Activated naive CD4-positive, alpha-beta T cell (primary cell): ENCODE measurements around the gene SLC23A2.
"Not testable (repeated sequence)": the region's sequence is repeated elsewhere in the genome, so short reads cannot be mapped to it uniquely, and the experiment has no call there.

Experiments
- DNase-seq, 4 experiments: peaks; one replicate each; lab custom pipeline; 2025; lab: John Stamatoyannopoulos, UW

SLC23A2 gene

DNA sequence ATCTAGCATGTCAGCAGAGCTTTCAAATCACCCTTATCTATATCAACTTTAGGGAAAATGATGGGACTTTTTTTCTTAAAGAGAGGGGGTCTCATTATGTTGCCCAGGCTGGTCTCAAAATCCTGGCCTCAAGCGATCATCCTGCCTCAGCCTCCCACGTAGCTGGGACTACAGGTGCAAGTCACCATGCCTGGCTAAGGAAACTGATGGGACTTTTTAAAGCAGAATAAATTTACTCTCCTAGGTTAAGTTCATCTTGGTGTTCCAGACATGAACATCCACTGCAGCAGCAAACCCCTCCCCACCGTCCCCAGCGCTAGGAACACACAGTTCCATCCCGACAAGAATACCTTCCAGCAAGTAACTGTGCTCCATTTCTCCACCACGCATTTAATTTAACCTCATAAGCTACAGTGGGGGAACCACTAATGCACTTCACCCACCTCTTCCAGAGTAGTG, 64.9 kb downstream of the SLC23A2 start:
- no peak for DNase-seq

DNA sequence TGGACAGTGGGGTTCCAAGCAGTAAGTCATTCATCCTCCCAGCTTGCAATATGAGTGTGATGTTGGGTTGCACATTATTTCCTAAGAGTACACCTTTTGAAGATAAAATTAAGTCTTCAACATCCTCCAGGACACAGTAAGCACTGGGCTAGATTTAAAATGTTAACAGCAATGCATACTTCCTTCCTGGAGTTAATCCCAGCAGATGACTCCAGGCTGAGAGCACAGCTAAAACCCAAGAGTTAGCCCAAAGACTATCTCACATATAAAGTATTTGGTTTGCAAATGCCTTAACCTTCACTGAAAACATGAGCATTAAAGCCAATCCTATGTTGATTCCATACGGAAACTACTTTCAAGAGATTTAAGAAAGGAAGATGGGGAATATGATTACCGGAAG, 69.2 kb downstream of the SLC23A2 start:
- DNase-seq = no peak

DNA sequence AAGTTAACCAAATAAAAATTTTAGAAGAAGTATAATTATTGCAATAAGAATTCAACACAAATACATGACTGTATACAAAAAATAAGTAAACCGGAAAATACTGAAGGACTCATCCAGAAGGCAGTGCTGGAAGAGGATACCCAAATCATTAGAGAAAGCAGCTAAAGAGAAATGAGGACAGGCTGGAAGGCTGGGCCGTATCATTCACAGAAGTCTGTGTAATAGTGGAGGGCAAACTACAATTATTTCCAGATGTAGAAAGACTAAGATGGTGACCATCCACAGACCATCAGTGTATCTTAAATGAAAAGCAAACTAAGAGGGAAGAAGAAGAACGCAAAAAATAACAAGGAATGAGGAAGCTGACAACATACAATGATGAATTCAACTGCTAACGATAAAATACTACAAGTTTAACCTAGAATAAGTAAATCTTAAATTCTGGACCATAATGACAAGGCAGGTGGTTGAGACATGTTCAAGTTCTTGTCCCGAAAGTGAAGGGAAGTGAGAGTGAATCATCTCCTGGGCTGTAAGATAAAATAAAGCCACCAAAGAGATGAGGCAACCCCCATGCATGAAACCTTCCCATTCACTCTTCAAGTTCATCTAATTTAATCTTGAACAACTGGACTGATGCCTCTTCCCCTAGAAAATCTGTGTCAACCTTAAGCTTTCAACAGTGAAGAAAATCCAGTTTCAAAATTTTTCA, 71.5 kb downstream of the SLC23A2 start:
- DNase-seq = no peak

DNA sequence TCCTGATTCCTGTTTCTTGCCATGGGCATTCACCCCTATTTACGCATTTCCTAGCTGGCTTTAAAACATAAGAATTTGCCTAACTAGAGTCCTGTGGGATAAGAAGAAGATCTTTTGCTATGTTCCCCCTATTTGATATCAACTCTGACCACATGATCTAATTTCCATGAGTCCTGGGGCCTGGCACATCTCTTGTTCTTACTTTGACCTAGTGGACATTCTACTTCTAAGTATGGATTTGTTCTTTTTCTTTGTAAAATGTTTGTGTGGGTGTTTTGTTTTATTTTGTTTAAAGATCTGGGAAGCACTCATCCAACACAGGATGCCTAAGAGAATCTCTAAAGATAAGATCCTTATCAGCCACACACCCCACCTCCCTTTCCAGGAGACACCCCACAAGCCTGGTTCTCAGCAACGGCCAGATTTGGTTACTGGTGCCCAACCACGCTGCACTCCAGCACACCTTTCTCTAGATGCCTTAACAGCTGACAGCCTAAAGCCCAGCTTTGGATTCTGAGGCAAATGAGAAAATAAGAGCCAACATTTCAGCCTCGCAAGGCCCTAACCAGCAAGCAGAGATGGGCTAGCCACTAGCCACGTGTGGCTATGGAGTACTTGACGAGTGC, 74.7 kb downstream of the SLC23A2 start:
- no peak for DNase-seq

DNA sequence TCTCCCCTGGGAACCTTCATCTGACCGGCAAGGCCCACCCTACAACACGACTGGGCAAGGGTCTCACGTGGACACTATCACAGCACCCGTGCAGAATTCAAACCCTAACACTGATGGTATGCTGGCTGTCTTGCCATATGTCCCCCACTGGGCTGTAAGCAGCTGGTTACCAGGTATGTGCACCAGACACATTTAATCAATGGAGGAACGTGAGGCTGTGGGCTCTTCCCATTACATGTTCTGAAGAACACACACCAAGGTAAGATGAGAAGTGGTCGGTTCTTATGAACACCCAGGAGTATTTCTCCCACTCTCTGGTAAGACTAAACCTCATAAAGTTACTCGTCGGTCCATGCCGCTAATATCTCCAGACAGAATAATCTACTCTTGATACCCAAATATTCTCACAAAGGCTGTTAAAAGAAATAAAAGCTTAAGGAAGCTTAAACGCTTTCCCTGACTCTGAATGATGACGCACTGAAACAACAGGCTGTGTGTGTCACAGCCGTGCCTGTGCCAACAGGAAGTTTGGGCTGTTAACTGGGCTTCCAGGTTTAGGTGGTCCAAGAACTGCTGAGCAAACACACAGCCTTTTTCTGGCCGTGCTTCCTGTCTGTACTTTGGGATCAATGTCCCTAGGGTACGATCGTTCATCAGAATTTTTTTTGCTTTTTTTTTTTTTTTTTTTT, 75.3 kb downstream of the SLC23A2 start:
- DNase-seq = no peak

DNA sequence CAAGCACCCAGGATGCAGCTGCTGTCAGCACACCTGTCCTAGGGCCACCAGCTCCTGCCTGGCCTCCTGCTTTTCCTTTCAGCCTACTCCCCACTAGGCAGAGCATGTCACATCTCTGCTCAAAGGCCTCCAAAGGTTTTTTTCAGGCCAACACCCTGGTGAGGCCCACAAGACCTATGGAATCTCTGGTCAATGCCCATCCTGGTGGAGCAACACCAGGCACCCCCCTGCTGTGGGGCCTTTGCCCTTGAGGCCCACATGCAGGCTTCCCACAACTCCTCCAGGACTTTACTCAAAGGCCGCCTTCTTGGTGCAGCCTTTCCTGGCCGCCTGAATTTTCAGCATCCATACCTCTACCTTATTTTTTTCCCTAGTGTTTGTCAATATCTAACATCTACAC, 76.9 kb downstream of the SLC23A2 start:
- DNase-seq = no peak

DNA sequence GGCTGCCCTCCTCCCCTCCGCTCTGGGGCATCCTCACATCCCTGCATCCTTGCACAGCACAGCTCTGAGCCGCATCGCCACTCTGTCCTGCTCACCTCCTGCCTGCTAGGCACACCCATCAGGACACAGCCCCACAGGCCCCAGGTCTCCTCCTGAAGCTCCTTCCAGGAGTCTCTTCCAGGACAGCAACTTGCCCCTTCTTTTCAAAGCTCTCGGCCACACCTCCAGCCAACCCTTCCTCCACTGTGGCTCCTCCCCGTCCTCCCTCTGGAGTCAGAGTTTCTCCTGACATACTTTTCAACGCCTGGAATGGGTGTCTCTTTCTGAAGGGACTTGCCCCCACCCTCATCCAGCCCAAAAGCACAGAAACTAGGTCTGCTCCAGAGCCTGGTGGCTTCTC, 77.3 kb downstream of the SLC23A2 start:
- no peak for DNase-seq

DNA sequence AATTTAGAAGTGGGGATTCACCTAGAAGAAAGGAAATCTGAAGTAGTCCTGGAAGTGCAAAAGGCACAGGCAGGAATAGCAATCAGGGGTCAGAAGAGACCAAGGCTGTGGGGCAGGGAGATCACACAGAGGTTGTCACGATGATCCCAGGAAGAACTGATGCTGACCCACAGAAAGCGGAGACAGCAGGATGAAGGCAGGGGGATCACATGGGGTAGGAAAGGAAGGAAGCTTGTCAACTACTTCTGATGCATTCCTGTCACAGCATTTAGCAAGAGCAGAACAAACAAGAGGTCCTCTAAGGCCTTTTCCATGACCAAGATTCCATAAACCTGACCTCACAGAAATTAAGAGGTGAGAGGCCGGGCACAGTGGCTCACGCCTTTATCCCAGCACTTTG, 79.1 kb downstream of the SLC23A2 start:
- DNase-seq = no peak

DNA sequence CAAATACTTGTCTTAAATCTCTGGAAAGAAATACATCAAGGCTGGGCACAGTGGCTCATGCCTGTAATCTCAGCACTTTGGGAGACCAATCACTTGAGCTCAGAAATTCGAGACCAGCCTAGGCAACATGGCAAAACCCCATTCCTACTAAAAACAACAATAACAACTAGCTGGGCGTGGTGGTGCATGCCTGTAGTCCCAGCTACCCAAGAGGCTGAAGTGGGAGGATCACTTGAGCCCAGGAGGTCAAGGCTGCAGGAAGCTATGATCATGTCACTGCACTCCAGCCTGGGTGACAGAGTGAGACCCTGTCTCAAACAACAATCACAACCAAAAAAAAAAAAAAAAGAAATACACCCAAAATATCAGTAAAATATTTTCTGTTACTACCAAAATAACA, 80.0 kb downstream of the SLC23A2 start:
- not testable (repeated sequence) for DNase-seq

DNA sequence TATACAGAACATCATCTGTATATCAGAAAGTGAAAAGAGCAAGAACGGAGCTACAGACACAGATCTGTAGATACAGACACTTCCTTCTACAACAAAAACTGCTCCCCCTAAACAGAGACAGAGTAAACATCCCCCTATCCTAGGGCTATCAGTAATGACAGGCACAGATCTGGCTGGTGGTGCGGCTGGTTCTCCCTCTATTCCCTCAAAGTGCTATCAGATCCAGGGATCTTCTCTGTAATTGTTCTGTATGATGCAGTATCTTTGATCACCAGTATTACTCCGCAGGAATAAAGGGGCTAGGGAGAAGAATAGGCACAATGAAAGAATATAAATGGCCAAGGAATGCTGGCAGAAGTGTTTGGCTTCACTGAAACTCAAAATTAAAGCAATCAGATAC, 80.7 kb downstream of the SLC23A2 start:
- no peak for DNase-seq

DNA sequence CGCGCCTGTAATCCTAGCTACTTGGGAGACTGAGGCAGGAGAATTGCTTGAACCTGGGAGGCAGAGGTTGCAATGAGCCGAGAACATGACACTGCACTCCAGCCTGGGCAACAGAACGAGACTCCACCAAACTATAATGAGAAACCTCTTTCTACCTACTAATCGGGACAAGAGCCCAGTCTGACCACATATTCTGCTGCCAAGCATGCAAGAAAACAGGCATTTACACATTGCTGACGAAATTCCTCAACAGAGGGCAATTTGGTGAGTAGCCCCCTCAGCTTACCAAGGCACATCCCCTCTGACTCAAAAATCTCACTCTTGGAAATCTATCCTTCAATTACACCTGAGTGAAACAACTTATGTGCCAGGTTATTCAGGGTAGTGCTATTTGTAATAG, 81.2 kb downstream of the SLC23A2 start:
- DNase-seq = no peak

DNA sequence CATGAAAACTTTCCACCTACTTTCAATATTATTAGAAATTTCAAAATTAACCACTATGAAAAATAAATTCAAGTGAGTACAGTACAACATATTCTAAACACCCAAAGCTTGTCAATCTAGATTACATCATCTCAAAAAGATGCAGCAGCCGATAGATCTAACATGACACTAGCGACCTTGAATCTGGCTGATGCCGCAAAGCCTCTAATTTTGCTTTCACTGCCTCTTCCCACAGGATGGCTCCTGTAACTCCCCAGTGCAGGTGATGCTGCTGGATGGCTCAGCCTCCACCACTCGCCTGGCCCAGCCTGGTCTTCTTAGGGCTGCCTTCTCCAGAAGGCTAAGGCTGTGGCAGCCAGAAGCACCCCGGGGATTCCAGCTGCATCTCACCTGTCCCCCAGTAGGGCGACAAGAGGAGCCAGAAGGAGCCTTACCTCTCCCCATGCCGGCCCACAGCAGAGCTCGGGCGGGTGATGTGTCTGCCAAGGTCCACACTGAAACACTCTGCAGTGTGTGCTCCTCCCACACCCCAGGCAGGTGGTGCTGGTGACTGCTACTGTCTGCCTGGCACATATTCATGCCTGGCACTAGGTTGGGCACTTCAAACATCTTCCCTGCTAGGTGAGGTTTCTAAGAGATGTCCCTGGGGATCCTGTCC, 82.1 kb downstream of the SLC23A2 start:
- no peak for DNase-seq

DNA sequence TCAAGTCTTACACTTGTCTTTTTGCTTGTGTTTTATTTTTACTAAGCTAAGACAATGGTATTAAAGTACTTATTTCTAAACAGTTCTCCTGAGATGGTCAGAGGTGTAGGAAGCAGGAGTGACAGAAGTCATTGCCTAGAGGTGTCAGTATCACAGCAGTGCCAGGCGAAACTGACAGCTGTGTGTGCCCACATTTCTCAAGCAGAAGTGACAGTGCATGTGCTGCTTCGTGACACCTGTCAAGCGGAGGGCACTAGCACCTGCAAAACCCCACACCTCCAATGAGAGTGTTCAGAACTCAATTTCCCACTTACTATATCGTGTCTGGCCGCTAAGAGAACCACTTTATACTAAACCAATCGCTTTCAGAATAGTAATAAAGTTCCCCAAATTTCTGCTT, 82.8 kb downstream of the SLC23A2 start:
- no peak for DNase-seq

DNA sequence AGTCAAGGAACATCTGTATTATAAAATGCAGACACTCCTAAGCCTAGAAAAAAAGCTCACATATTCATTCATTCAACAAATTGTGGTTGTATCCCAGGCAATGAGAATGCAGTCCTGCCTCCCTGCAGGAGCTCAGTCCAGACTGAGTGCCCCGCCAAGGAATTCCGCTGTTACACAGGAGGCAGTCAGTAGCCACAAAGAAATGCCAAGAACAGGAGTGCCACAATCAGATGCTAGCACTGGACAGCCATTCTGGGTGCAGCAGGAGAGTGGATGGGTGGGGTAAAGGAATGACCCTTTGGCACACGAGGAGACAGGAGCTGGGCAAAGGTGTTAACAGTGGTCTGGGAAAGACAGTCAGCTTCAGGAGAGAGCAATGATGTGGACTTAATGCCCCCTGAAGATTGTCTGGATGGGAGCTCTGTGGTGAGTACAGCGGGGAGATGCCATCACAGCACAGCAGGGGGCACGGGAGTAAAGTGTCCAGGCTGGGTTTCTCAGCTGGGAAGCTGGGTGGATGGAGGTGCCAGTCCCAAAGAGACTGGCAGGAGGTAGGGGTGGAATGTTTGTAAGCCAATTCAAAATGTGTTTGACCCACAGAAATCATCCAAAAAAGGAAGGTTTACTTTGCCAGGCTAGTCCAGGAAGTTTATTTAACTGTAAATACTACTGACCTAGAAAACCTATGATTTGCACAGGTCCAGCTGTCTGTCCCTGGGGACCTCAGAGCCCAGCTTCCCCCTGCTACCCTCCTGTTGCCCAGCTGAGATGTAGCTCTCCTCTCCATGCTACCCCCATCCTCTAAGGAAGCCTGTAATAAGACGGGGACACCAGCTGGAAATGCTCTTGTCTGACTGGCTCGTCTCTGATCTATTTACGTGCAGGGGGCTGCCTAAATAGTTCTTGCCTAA, 84.1 kb downstream of the SLC23A2 start:
- DNase-seq = no peak

DNA sequence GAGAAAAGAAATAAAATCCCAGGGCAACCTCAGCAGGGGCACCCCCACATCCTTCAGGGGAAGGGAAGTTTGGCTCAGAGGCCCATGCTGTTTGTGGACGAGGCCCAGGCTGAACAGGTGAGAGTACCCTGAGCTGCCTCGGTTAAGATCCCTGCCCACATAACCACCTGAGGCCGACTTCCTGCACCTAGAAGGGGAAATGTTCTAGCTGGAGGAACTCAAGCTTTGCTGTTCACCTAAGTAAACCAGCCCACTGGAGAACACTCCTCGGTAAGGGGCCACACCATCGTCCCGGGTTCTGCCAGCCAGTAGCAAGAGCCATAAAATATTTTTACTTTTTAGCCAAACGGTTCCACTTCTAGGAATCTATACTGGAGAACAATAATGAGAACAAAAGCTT, 88.2 kb downstream of the SLC23A2 start:
- no peak for DNase-seq

DNA sequence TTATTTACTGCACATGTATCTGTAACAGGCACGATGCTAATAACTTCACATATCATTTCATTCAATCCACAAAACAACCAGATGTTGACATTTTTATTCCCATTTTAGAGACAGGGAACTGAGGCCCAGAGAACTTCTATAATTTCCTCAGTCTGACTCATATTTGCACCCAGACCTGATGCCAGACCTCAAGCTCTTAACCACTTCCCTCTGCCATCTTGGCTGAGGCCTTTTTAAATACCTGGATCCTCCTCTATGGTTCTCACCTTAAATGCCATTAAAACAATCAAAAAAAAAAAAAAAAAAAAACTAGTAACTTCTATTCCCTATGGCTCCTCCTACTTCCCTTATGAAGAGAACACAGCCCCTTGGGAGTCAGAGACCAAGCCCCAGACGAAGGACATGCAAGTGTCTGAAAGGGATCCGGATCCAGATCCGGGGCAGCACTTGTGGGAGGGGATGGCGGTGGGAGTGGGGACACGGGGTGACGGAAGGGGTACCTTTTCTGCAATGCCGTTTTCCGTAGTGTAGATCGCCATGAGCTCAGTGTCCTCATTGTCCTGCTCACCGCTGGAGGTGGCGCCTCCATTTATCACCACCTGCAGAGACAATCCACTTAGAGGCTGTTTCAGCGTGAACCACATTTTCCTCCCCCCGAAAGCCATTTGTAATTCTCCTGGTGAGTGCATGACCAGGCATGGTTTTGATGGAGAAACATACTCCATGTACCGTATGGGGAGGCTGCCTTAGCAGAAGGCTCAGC, 88.7 kb downstream of the SLC23A2 start:
- no peak for DNase-seq

DNA sequence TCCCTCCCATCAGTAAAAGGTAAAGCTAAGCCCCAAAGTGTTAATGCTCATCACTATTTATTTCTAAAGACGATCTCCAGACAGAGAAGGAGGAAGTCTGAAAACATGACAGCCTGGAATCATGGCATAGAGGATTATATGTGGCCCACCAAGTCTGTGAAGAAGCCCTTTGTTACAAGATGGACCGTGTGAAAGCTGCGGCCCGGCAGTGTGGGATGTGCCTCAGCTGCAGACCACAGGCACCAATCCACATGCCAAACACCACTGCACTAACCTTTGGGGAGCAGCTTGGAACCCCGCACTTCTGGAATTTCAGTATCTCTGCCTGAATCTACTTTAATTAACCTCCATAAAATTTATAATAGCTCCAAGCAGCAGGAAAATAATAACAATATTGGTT, 90.4 kb downstream of the SLC23A2 start:
- DNase-seq = no peak

DNA sequence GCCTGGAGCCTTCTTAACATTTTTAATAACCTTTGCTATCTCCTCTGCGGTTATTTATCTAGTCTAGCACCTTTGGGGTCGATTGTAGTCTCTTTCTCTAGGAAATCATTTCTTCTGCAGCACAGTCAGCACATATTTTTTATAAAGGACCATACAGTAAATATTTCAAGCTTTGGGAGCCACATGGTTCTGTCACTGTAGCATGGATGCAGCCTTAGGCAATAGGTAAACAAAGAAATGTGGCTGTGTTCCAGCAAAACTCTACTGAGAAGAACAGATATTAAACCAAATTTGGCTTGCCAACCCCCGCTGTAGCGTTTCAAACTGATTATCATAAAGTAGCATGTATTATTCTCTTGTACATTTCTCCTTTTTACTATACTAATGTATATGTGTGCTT, 95.7 kb downstream of the SLC23A2 start:
- DNase-seq = no peak

DNA sequence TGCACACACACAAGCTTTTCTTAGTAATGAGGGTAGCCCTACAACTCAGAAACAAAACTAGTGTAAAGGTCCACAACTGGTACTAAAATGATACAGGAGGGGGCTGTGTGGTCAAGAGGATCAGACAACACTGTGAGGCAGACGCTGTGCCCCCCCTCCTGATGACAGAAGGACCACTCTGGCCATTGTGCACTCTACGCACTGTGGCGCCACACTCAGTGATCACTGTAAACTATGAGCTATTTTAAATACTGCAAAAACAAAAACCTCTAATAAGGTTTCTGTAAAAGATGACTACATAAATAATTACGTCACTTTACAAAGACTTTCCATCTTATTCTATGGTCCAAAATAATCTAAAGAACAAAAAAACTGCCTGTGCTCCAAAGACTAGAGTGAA, 96.1 kb downstream of the SLC23A2 start:
- DNase-seq = no peak

DNA sequence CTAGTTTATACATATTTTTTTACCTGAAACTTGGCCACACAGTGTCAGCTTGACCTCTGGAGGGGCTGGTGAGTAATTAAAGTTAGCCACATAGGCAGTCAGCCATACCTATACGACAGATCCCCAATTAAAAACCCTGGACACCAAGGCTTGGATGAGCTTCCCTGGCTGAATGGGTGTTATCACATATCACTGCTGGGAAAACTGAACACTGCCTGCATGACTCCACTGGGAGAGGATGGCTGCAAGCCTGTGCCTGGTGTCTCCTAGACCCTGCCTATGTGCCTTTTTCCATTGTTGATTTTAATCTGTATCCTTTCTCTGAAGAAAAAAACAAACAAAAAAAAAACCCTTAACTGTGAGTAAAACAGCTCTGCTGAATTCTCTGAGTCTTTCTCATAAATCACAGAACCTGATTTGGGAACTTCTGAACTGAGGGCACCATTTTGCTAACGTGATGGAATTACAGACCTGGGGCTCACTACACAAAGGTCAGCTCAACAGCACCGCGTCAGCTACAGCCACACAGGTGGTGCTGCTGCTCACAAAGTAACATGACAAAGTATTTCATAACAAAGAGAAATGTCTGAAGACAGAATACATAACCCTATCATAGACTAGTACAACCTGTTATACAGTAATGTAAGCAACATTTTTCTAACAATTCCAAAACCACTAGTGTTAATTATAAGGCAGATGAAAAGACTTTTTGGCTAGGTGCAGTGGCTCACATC, 97.0 kb downstream of the SLC23A2 start:
- no peak for DNase-seq
